HG02623 (cell line): ENCODE data around the gene RPTOR.

Experiments
- ATAC-seq: cut with Tn5 transposase; IDR thresholded peaks from one replicate; pipeline ENCODE4 v1.9.1; 2021; ENCODE audit warnings: moderate library complexity; ENCODE audit not compliant: unreplicated experiment

The RPTOR gene

GRCh38 chr17:80856863-80857755 lies 312.5 kb downstream of the RPTOR start:
- no peak for ATAC-seq

GRCh38 chr17:80857756-80858171 lies 313.1 kb downstream of the RPTOR start:
- ATAC-seq: no peak

- ATAC-seq: no peak
Measured at GRCh38 chr17:80858301-80859001, 313.8 kb downstream of the RPTOR start.

GRCh38 chr17:80859002-80859941 lies 314.6 kb downstream of the RPTOR start:
- no peak for ATAC-seq

GRCh38 chr17:80860101-80860671 lies 315.5 kb downstream of the RPTOR start:
- ATAC-seq: no peak

GRCh38 chr17:80860703-80861417 lies 316.2 kb downstream of the RPTOR start:
- ATAC-seq: no peak

- ATAC-seq: no peak
Measured at GRCh38 chr17:80861418-80861815, 316.8 kb downstream of the RPTOR start.

GRCh38 chr17:80861892-80862291 lies 317.3 kb downstream of the RPTOR start:
- no peak for ATAC-seq

- ATAC-seq: no peak
Measured at GRCh38 chr17:80862481-80862961, 317.9 kb downstream of the RPTOR start.

GRCh38 chr17:80862978-80863377 lies 318.3 kb downstream of the RPTOR start:
- ATAC-seq: no peak

- ATAC-seq: no peak
Measured at GRCh38 chr17:80863626-80864025, 319.0 kb downstream of the RPTOR start.

GRCh38 chr17:80864751-80865150 lies 320.1 kb downstream of the RPTOR start:
- ATAC-seq: no peak

- ATAC-seq: no peak
Measured at GRCh38 chr17:80866050-80866793, 321.6 kb downstream of the RPTOR start.

- ATAC-seq: no peak
Measured at GRCh38 chr17:80868022-80868609, 323.5 kb downstream of the RPTOR start.

- ATAC-seq: no peak
Measured at GRCh38 chr17:80869481-80870145, 325.0 kb downstream of the RPTOR start.

- no peak for ATAC-seq
Measured at GRCh38 chr17:80870401-80870800, 325.8 kb downstream of the RPTOR start.

GRCh38 chr17:80871341-80871740 lies 326.7 kb downstream of the RPTOR start:
- ATAC-seq: no peak

GRCh38 chr17:80872001-80872500 lies 327.4 kb downstream of the RPTOR start:
- no peak for ATAC-seq
